Tibial nerve (tissue), 4 donors: ENCODE results near the gene MRPS35. TPM values are rescaled to one million over a fixed set of nuclear protein-coding genes. Genes with fewer than 3 reads are reported as not detected.
A peak's percentile ranks its signal among the peaks of the same experiment; 100 is the strongest.

Experiments used
- DNase-seq, 2 donors: peaks; one replicate each; pipeline ENCODE4 v3.0.0-alpha.2; 2019; ENCODE audit warnings: low spot score in 2 of 2
- H3K27ac ChIP-seq, 4 donors: fragments of 200-600 bp; sonication (generic) in 3 of 4; one replicate each; pipeline ENCODE4 v1.5.1; 2017 to 2019; ENCODE audit warnings: mild to moderate bottlenecking in 1 of 4
- H3K27me3 ChIP-seq, 2 donors: fragments of 200-600 bp; sonication (generic) in 1 of 2; one replicate each; pipeline versions ENCODE4 v1.5.1 to v1.6.0; 2017 to 2019
- H3K36me3 ChIP-seq, 3 donors: fragments of 200-600 bp; sonication (generic); one replicate each; pipeline ENCODE4 v1.5.1; 2018 to 2019
- H3K4me1 ChIP-seq, 4 donors: fragments of 200-600 bp; sonication (generic) in 3 of 4; one replicate each; pipeline ENCODE4 v1.5.1; 2017 to 2019
- H3K4me3 ChIP-seq, 4 donors: fragments of 200-600 bp; sonication (generic) in 3 of 4; one replicate each; pipeline ENCODE4 v1.5.1; 2017 to 2019; ENCODE audit warnings: mild to moderate bottlenecking in 1 of 4, moderate library complexity in 1 of 4
- H3K9me3 ChIP-seq, 4 donors: fragments of 200-600 bp; sonication (generic) in 3 of 4; one replicate each; pipeline ENCODE4 v1.5.1; 2017 to 2019
- CTCF ChIP-seq, 5 experiments: fragments of 200-600 bp in 3 of 5; fragments of 450-650 bp in 2 of 5; sonication (generic) in 3 of 5; IDR thresholded peaks; one replicate each; pipeline ENCODE4 v1.5.1; 2016 to 2019; ENCODE audit warnings: antibody characterized with exemption in 5 of 5, mild to moderate bottlenecking in 3 of 5, moderate library complexity in 2 of 5
- EP300 ChIP-seq, 2 donors: sonication (generic); formaldehyde crosslinking; IDR thresholded peaks; one replicate each; pipeline ENCODE4 v1.6.1; 2017; ENCODE audit warnings: antibody characterized with exemption in 2 of 2, mild to moderate bottlenecking in 1 of 2
- POLR2A ChIP-seq, 2 donors: fragments of 450-650 bp; IDR thresholded peaks; one replicate each; pipeline ENCODE4 v1.6.1; 2017; ENCODE audit warnings: antibody characterized with exemption in 2 of 2, mild to moderate bottlenecking in 2 of 2, moderate library complexity in 2 of 2
- WGBS, 2 donors: methylation state at CpG; one replicate each; pipeline ENCODE4 v1.1.5; 2018; 5-methylcytosine and 5-hydroxymethylcytosine counted together
- total RNA-seq, 4 donors: library from RNA; depleted of rRNA; stranded (reverse); fragments of >200 nt; gene quantifications; one replicate each; pipeline ENCODE4 v1.1.0, GENCODE V29; 2016

MRPS35 gene
- 100 to 1,000 TPM in 1 of 4 donors, 10 to 100 TPM in 3; 27.0 to 103 (median 45.6) TPM for total RNA-seq

DNA sequence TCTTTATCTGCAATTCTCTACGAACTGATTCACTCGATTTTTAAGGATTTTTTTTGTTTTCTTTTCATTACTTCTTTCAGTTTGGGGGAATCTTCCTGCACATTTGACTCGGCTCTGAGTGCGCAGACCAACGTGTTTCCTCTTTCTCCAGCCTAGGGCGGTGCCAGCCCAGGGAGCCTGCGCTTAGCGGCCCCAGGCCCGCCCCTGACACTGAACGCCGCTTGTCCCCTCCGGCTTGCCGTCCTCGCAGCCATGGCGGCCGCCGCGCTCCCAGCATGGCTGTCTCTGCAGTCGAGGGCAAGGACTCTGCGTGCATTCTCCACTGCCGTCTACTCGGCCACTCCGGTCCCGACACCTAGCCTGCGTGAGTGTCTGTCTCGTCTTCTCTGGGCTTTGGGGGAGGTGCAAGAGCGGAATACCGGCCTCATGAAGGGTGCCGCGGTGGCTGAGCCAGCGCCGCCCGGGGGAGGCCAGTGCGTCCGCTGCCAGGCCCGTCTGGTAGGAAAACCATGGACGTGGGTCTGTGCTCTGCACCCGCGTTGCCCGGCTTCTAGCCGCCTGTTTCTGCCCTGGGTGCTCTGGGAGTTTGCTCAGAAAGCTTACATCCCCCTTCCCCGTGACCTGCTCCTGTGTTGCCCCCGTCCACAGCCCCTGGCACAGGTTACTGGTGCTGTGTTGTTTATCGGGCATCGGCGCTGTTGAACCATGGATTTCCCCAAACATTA, at the start of gene MRPS35:
Gene MRPS35 (plus strand): TSS at position 241 of the 725 bp plus-strand sequence. CDS start 12 bp downstream, at position 253.
- Histone ChIP-seq H3K9me3 (no peaks in the 10 kb centered on the region), H3K4me1 (peaks cover 0 to 26% (median 8%) of the 10 kb centered on the region in 4 donors), H3K27ac (peak within 1 kb of the TSS; percentile 58 to 90 (median 82)), H3K27me3 (no peaks in the 10 kb centered on the region), H3K36me3 (peaks cover 0 to 14% (median 0%) of the 10 kb centered on the region in 3 donors), H3K4me3 (peak within 1 kb of the TSS; percentile 63 to 97 (median 93))
- WGBS, 2 donors: 0 to 1% methylated on average over 17 to 45 of the region's 46 CpGs
- peak; percentile 84 to 88 for DNase-seq
- TF ChIP-seq POLR2A (IDR thresholded peaks at IDR 0.05): peak; percentile 48 to 69
- no peak for TF ChIP-seq CTCF (IDR thresholded peaks at IDR 0.05)
- peak; percentile 69 to 97 for TF ChIP-seq EP300 (IDR thresholded peaks at IDR 0.05)

- Histone ChIP-seq H3K4me1 (no peaks in the 10 kb centered on the region), H3K9me3 (no peaks in the 10 kb centered on the region), H3K27ac (no peak overlapping the region), H3K36me3 (peaks cover 0 to 73% (median 3%) of the 10 kb centered on the region in 3 donors), H3K27me3 (no peaks in the 10 kb centered on the region), H3K4me3 (no peak overlapping the region)
- no peak for DNase-seq
- no peak for TF ChIP-seq POLR2A (IDR thresholded peaks at IDR 0.05)
- no peak for TF ChIP-seq CTCF (IDR thresholded peaks at IDR 0.05)
- no peak for TF ChIP-seq EP300 (IDR thresholded peaks at IDR 0.05)
- WGBS, 2 donors: 79 to 91% methylated on average over 3 of the region's 3 CpGs
These were observed 44.9 kb upstream of the MRPS35 start for GRCh38 chr12:27665704-27666103.

DNA sequence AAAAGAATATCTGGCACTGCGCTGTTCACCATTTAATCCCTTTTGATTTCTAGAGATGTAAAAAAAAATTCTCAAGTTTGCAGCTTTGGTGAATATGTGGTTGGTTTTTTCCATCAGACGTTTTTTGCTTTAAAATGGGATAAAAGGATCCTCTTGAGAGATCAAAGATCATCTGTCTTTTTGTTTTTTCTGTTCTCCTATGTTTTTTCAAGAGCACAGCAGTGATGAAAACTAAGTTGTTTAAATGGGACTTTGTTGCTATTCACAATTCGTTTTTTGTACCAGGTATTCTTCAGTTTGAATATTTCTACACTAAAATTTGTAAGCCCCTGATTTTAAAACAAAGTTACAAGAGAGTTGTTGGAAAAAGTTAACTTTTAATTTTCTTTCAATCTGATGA, 44.1 kb upstream of the MRPS35 start:
- Histone ChIP-seq H3K4me1 (no peaks in the 10 kb centered on the region), H3K4me3 (no peak overlapping the region), H3K27ac (no peak overlapping the region), H3K27me3 (no peaks in the 10 kb centered on the region), H3K36me3 (peaks cover 0 to 73% (median 3%) of the 10 kb centered on the region in 3 donors), H3K9me3 (no peaks in the 10 kb centered on the region)
- TF ChIP-seq CTCF (IDR thresholded peaks at IDR 0.05) (no peak), POLR2A (IDR thresholded peaks at IDR 0.05) (no peak), EP300 (IDR thresholded peaks at IDR 0.05) (no peak)
- no peak for DNase-seq
- WGBS, 2 donors: 56 to 64% methylated on average over 3 of the region's 3 CpGs

- H3K36me3 ChIP-seq: peaks cover 0 to 73% (median 3%) of the 10 kb centered on the region in 3 donors
- H3K27me3 ChIP-seq: no peaks in the 10 kb centered on the region
- DNase-seq: no peak
- no peak overlapping the region for H3K27ac ChIP-seq
- no peak overlapping the region for H3K4me3 ChIP-seq
- H3K9me3 ChIP-seq: no peaks in the 10 kb centered on the region
- peaks cover 0 to 4% (median 0%) of the 10 kb centered on the region in 4 donors for H3K4me1 ChIP-seq
- TF ChIP-seq CTCF (IDR thresholded peaks at IDR 0.05) (no peak), EP300 (IDR thresholded peaks at IDR 0.05) (no peak), POLR2A (IDR thresholded peaks at IDR 0.05) (no peak)
- WGBS, 2 donors: 79% methylated on average over 6 of the region's 6 CpGs
These were observed 43.1 kb upstream of the MRPS35 start for GRCh38 chr12:27667540-27667939.

DNA sequence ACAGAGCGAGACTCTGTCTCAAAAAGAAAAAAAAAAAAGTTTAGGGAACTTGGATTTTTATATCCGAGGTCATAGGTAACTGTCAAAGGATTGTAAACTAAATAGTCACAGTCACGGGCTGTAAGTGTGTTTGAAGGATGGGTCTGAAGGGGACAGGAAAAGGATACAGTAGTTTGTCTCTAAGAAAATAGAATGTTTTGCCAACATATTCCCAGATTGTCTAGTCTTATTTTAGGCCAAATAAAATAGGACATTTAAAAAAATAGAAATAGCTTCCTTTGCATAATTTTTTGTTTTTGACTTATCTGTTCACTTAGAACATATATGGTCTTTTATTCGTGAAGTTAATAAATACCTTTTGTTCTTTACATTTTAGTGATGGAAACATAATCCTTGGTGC, 38.6 kb upstream of the MRPS35 start:
- no peaks in the 10 kb centered on the region for H3K9me3 ChIP-seq
- no peaks in the 10 kb centered on the region for H3K27me3 ChIP-seq
- 71 to 74% methylated on average over 4 of the region's 4 CpGs for WGBS, 2 donors
- H3K27ac ChIP-seq: peak overlapping the region in 1 of 4 donors; percentile 12
- DNase-seq: no peak
- no peak for TF ChIP-seq POLR2A (IDR thresholded peaks at IDR 0.05)
- no peak for TF ChIP-seq EP300 (IDR thresholded peaks at IDR 0.05)
- no peak for TF ChIP-seq CTCF (IDR thresholded peaks at IDR 0.05)
- peaks cover 0 to 17% (median 0%) of the 10 kb centered on the region in 4 donors for H3K4me1 ChIP-seq
- peaks cover 0 to 51% (median 0%) of the 10 kb centered on the region in 3 donors for H3K36me3 ChIP-seq
- H3K4me3 ChIP-seq: no peak overlapping the region
